ENCODE data around the gene XPO6. TPM values are rescaled to one million over a fixed set of nuclear protein-coding genes. Genes with fewer than 3 reads are reported as not detected.

The XPO6 gene
- total RNA-seq, 1 experiment from 2014 or later: 162 TPM

GRCh38 chr16:28105297-28105696, 106.5 kb downstream of the XPO6 start:
- TF ChIP-seq SRF (IDR thresholded peaks at IDR 0.05; ENCODE audit: low read depth) (no peak), FOSL1 (IDR thresholded peaks at IDR 0.05; ENCODE audit: low read depth) (no peak), YY1 (IDR thresholded peaks at IDR 0.05; ENCODE audit: extremely low read depth, insufficient replicate concordance, low read depth, low read length) (no peak), ATF3 (IDR thresholded peaks at IDR 0.05) (no peak), RAD21 (IDR thresholded peaks at IDR 0.05; ENCODE audit: low read depth) (no peak)
- POLR2A ChIA-PET: no interaction called here
- no peaks in the 10 kb centered on the region for H3K27me3 ChIP-seq (ENCODE audit: insufficient read depth, low read length)
- no peak overlapping the region for H2AFZ ChIP-seq (ENCODE audit: low read depth, low read length, poor library complexity, severe bottlenecking)
- no peak overlapping the region for H3K4me3 ChIP-seq (replicated peaks in 1 of 2; ENCODE audit: low read depth in 1 of 2, low read length in 2 of 2)
- H3K4me2 ChIP-seq (ENCODE audit: low read length): no peak overlapping the region
- H3K9me2 ChIP-seq (ENCODE audit: insufficient read depth): no peaks in the 10 kb centered on the region
- no peak for DNase-seq (ENCODE audit: low read depth, low spot score)
- H4K20me1 ChIP-seq (ENCODE audit: insufficient read depth): peaks cover 7% of the 10 kb centered on the region; the same call in 1 of the 2 replicates
- H3K36me3 ChIP-seq (ENCODE audit: control insufficient read depth in 1 of 2, insufficient read depth in 2 of 2, low read length in 2 of 2): peaks cover 70 to 79% of the 10 kb centered on the region in 2 experiments
- no peaks in the 10 kb centered on the region for H3K9me3 ChIP-seq (ENCODE audit: control insufficient read depth in 1 of 2, insufficient read depth in 1 of 2, low read depth in 1 of 2, low read length in 2 of 2)
- RAD21 ChIA-PET (ENCODE audit: low non-redundant PET in 1 of 2, low total read pairs in 2 of 2, uncharacterized antibody in 2 of 2, unreplicated experiment in 2 of 2): no interaction called here
- peaks cover 26% of the 10 kb centered on the region for H3K79me2 ChIP-seq (ENCODE audit: insufficient read depth, low read length)
- CTCF ChIA-PET: no interaction called here
- H3K27ac ChIP-seq (ENCODE audit: low read depth, low read length): no peak overlapping the region
- no peak for ATAC-seq
- H3K4me1 ChIP-seq (ENCODE audit: control insufficient read depth in 1 of 2, insufficient read depth in 2 of 2, low read length in 2 of 2): no peaks in the 10 kb centered on the region
- BruUV-seq (replicated peaks): no TSS peak
- intact Hi-C loops (cut with micrococcal nuclease): no loop called here
- no peak overlapping the region for H3K9ac ChIP-seq (ENCODE audit: low read length)

GRCh38 chr16:28104404-28104803, 107.4 kb downstream of the XPO6 start:
- POLR2A ChIA-PET: no interaction called here
- DNase-seq (ENCODE audit: low read depth, low spot score) (no peak), ATAC-seq (no peak)
- intact Hi-C loops (cut with micrococcal nuclease): no loop called here
- H4K20me1 ChIP-seq (ENCODE audit: insufficient read depth): peaks cover 7% of the 10 kb centered on the region; the same call in 1 of the 2 replicates
- H3K27me3 ChIP-seq (ENCODE audit: insufficient read depth, low read length): no peaks in the 10 kb centered on the region
- CTCF ChIA-PET: no interaction called here
- no peaks in the 10 kb centered on the region for H3K9me3 ChIP-seq (ENCODE audit: control insufficient read depth in 1 of 2, insufficient read depth in 1 of 2, low read depth in 1 of 2, low read length in 2 of 2)
- H3K9ac ChIP-seq (ENCODE audit: low read length): no peak overlapping the region
- H3K27ac ChIP-seq (ENCODE audit: low read depth, low read length): no peak overlapping the region
- H2AFZ ChIP-seq (ENCODE audit: low read depth, low read length, poor library complexity, severe bottlenecking): no peak overlapping the region
- H3K4me3 ChIP-seq (replicated peaks in 1 of 2; ENCODE audit: low read depth in 1 of 2, low read length in 2 of 2): no peak overlapping the region
- no TSS peak for BruUV-seq (replicated peaks)
- H3K4me2 ChIP-seq (ENCODE audit: low read length): no peak overlapping the region
- H3K4me1 ChIP-seq (ENCODE audit: control insufficient read depth in 1 of 2, insufficient read depth in 2 of 2, low read length in 2 of 2): no peaks in the 10 kb centered on the region
- no peaks in the 10 kb centered on the region for H3K9me2 ChIP-seq (ENCODE audit: insufficient read depth)
- RAD21 ChIA-PET (ENCODE audit: low non-redundant PET in 1 of 2, low total read pairs in 2 of 2, uncharacterized antibody in 2 of 2, unreplicated experiment in 2 of 2): no interaction called here
- H3K36me3 ChIP-seq (ENCODE audit: control insufficient read depth in 1 of 2, insufficient read depth in 2 of 2, low read length in 2 of 2): peaks cover 64 to 75% of the 10 kb centered on the region in 2 experiments
- peaks cover 17% of the 10 kb centered on the region; the same call in 1 of the 2 replicates for H3K79me2 ChIP-seq (ENCODE audit: insufficient read depth, low read length)
- TF ChIP-seq POLR2A (IDR thresholded peaks at IDR 0.05; ENCODE audit: borderline replicate concordance, extremely low read depth, insufficient read depth, insufficient read length): no peak
- TF ChIP-seq CEBPB (IDR thresholded peaks at IDR 0.05; ENCODE audit: low read depth): no peak
- no peak for TF ChIP-seq FOSL1 (IDR thresholded peaks at IDR 0.05; ENCODE audit: low read depth)
- TF ChIP-seq YY1 (IDR thresholded peaks at IDR 0.05; ENCODE audit: extremely low read depth, insufficient replicate concordance, low read depth, low read length): no peak
- TF ChIP-seq TCF7L2 (IDR thresholded peaks at IDR 0.05; ENCODE audit: borderline replicate concordance, extremely low read depth, insufficient read depth, insufficient read length): no peak
- no peak for TF ChIP-seq REST (IDR thresholded peaks at IDR 0.05; ENCODE audit: low read depth)
- TF ChIP-seq EZH2 (IDR thresholded peaks at IDR 0.05): no peak
- TF ChIP-seq POLR2AphosphoS5 (IDR thresholded peaks at IDR 0.05; ENCODE audit: low read depth, low read length): no peak
- no peak for TF ChIP-seq CBX3 (IDR thresholded peaks at IDR 0.05; ENCODE audit: low read depth)
- TF ChIP-seq ELF1 (IDR thresholded peaks at IDR 0.05; ENCODE audit: borderline replicate concordance, low read depth): no peak
- TF ChIP-seq EZH2phosphoT487 (IDR thresholded peaks at IDR 0.05; ENCODE audit: borderline replicate concordance): no peak
- no peak for TF ChIP-seq MAX (IDR thresholded peaks at IDR 0.05)
- no peak for TF ChIP-seq ZNF274 (IDR thresholded peaks at IDR 0.05; ENCODE audit: low read depth, low read length)
- no peak for TF ChIP-seq RAD21 (IDR thresholded peaks at IDR 0.05; ENCODE audit: low read depth)
- TF ChIP-seq JUND (IDR thresholded peaks at IDR 0.05): no peak

All from HCT116 (cell line).